Posterior cingulate gyrus (tissue), 11 donors: ENCODE data around the gene CCL17.
"Not testable (repeated sequence)": the region's sequence is repeated elsewhere in the genome, so short reads cannot be mapped to it uniquely, and the experiment has no call there.

Experiments used
- DNase-seq, 10 donors: peaks; one replicate each; pipeline versions ENCODE4 v3.0.0 to v3.0.0-alpha.2; 2020 to 2021; ENCODE audit warnings: mixed read lengths in 3 of 10
- intact Hi-C: fragments of 100-400 bp; cut with DNase I; formaldehyde crosslinking; loops from one replicate; pipeline ENCODE4 v1.15.1; 2023

CCL17 gene

DNA sequence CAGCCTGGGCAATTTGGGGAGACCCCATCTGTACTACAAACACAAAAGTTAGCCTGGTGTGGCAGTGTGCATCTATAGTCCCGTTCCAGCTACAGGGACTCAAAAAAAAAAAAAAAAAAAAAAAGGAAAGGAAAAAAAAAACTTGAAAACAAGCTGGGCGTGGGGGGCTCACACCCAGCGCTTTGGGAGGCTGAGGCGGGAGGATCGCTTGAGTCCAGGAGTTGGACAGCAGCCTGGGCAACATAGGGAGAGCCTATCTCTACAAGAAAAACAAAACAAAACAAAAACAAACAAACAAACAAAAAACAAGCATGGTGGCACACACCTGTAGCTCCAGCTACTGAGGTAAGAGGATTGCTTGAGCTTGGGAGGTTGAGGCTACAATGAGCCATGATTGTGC lies 12.9 kb upstream of the CCL17 start:
- intact Hi-C loops, result no loop called here
- peak in 2 of 10 donors; percentile 21 to 57 for DNase-seq

- intact Hi-C loops, result no loop called here
- DNase-seq, result peak in 2 of 10 donors; percentile 11 to 25
These were observed 11.9 kb upstream of the CCL17 start for GRCh38 chr16:57392694-57393093.

GRCh38 chr16:57394444-57394843 lies 10.1 kb upstream of the CCL17 start:
- intact Hi-C loops, result no loop called here
- peak in 2 of 10 donors; percentile 13 to 27 for DNase-seq

- DNase-seq, result peak in 1 of 10 donors; percentile 2
- intact Hi-C loops, result no loop called here
These were observed 9.5 kb upstream of the CCL17 start for GRCh38 chr16:57395026-57395425.

GRCh38 chr16:57396786-57397185 lies 7.8 kb upstream of the CCL17 start:
- intact Hi-C loops, result no loop called here
- DNase-seq, result peak in 1 of 10 donors; percentile 18

GRCh38 chr16:57397493-57397892 lies 7.1 kb upstream of the CCL17 start:
- DNase-seq, intact Hi-C loops: not testable (repeated sequence)

DNA sequence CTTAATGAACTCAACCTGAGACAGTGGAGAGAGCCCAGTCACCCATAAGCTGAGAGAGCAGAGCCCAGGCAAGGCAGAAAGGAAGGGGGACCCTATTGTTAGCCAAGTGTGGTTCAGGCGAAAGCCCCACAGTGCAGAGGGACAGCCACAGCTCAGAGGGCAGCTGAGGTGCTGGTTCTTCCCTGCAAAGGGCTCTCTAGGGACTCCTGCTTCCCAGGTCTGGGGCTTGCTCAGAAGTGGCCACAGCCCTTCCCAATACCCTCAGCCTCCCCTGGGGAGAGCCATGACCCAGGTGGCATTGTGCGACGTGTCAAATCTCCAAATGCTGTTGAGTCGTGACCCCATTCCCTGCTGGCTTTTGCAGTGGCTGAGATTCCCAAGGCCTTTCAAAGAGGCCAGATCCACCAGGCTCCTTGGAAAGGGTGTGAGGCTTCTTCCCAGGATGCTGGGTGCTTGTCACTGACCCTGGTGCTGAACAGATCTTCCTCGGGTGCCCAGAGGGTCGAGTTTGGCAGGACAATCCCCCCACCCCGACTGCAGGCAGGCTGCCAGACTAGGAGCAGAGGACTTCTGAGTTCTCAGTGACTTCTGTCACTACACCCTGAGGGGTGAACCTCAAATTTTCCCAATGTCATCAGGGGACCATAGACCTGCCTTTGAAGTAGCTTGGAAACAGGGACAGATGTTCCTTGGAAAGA lies 2.5 kb upstream of the CCL17 start:
- intact Hi-C loops, result no loop called here
- DNase-seq, result peak in 2 of 10 donors; percentile 61 to 71

DNA sequence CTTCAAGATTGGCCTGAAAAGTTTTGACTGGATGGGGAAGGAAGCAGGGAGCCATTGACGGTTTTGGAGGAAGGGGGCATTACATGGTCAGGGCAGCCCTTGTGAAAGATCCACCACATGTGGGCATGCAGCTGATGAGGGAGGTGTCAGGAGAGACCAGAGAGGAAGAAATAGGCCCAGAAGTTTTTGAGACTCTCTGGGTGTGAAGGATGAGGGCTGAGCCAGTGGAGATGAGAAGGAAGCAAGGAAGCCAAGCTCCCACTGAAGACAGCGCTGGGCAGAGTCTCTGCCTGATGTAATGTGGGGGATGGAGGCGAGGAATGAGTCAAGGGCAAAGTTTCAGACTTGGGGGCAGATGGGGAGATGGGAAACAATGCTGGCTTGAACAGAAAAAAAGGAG lies 530 bp downstream of the CCL17 start:
- intact Hi-C loops, result no loop called here
- peak in 1 of 10 donors; percentile 33 for DNase-seq

DNA sequence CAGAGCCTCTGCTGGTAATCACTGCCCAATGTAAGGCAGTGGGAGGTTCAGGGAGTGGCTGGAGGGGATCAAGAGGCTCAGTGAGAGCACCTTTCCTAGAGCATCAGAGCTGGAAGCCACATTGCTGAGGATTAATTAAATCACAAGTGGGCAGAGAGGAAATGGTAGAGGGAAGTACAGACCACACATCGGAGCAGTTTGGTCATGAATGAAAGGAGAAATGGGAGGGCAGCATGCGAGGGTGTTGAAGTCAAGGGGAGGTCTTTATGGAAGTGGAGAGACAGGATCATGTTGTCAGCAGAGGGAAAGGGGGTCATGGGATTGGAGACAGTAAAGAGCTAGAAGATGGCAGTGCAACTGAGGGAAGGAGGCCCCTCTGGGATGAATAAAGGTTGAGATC lies 2.3 kb downstream of the CCL17 start:
- intact Hi-C loops, result no loop called here
- DNase-seq, result no peak

- intact Hi-C loops, result no loop called here
- peak in 1 of 10 donors; percentile 1 for DNase-seq
These were observed 3.2 kb downstream of the CCL17 start for GRCh38 chr16:57407521-57408353.

- intact Hi-C loops, result no loop called here
- no peak for DNase-seq
These were observed 4.5 kb downstream of the CCL17 start for GRCh38 chr16:57409065-57409464.

DNA sequence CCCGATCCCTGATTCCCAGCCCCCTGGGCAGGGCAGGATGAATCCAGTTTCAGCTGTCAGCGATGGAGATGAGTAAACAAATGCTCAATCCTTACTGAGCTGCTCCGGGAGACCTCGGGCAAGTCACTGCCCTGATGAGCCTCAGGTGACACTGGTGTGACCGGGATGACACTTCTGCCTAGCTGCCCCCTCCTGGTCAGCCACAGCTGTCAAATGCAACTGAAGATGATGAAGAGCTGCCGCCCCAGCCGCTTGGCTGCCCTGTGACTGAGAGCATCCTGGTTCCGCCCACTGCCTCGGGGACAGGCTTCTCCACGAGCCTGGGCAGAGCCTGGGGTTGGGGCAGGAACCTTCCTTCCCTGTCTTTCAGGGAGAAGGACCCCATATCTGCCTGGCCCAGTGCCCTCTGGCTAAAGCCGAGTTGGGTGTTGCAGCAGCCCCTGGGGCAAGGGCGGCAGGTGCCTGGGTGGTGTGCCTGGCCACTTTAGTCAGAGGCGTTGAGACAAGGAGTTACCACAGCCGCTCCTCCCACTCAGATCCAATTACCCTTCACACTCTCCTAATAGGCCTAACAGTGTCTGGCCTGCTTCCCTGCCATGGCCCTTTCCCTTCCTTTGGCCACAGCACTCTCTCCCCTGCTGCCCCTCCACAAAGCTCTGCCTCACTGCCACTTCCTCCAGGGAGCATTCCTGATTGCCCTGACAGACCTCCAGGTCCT lies 5.5 kb downstream of the CCL17 start:
- DNase-seq, result no peak
- intact Hi-C loops, result loop anchor here (5.0 kb wide), 1 partner anchor 33 kb away; no protein-coding TSS in a partner anchor

DNA sequence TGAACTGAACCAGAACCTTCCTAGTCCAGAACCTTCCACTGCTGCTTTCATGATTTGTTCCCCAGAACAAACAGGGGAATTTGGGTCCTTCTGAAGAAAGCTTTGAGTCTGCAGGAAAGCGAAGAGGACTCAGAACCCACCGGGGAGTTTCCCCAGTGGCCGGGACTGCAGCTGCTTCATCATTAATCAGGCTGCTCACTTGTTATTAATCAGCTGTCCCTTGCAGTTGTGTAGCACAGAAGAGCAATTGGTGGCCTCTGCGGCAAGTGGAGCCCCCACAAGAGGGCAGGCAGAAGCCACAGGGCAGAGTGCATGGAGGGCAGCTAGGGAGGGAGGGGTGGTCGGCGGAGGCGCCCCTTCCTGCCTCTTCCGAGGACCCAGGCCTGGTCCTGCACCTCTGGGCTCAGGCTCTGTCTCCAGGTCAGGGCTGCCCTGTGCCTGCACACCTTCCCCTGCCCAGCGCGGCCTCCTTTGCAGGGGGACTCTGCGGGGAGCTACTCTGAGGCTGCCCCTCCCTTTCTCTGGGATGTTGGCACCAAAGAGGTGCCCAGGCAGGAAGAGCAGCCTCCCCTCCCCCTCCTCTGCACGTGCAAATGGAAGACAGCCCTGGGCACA lies 6.9 kb downstream of the CCL17 start:
- intact Hi-C loops, result loop anchor here (5.0 kb wide), 1 partner anchor 34 kb away; no protein-coding TSS in a partner anchor
- no peak for DNase-seq

DNA sequence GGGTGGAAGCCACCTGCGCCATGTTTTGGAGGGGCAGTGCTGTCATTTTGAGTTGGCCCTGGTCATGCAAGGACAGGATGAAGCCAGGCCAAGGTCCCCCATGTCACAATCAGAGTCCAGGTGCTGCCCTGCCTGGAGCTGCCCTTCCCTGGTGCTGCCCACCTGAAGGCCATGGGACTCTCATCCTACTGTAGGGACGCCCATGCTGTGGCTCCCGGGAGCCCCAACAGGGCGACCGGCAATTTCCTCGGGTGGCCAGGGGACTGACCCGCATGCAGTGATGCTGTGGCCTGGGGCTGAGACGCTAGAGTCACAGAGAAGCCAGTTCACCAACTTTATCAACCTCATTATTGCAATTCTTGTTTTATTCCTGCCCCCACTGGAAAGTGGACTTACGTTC lies 8.0 kb downstream of the CCL17 start:
- DNase-seq, result no peak

GRCh38 chr16:57413301-57413730 lies 8.7 kb downstream of the CCL17 start:
- DNase-seq, result no peak
- intact Hi-C loops, result loop anchor here (5.0 kb wide), 1 partner anchor 36 kb away; no protein-coding TSS in a partner anchor

More for the DNA sequence above, 8.0 kb downstream of the CCL17 start:
- intact Hi-C loops, result loop anchor here (5.0 kb wide), 1 partner anchor 35 kb away; no protein-coding TSS in a partner anchor

DNA sequence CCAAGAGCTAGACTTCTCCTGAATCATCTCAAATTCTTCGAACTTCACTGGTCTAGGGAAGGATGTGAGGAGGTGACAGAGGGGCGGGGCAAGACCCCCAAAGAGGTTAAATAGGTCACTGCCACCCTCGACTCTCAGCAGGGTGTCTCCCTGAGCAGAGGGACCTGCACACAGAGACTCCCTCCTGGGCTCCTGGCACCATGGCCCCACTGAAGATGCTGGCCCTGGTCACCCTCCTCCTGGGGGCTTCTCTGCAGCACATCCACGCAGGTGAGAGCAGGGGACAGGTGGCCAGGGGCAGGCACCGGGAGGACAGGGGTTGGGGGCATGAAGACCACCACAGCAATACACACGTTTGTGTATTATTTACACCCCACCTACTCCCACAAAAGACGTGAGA lies 9.2 kb downstream of the CCL17 start:
- no peak for DNase-seq
- intact Hi-C loops, result loop anchor here (5.0 kb wide), 1 partner anchor 36 kb away; no protein-coding TSS in a partner anchor

DNA sequence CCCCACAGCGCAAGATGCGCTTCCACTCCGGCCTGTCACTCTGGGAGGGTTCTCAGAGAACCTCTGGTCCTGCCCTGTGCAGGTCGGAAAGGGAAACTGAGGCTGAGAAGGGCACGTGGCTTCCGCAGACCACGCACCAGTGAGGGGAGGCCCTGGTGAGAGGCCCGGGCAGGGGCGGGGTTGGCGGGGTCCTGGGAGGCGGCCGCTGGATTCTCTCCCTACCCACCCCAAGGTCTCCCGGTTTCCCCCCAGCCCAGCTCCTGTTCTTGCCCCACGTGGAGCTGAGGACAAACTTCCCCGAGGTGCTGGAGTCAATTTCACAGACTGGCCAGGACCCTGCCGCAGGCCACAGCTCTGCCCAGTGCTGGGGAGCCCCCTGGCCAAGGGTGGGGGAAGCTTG lies 11.5 kb downstream of the CCL17 start:
- intact Hi-C loops, result loop anchor here (5.0 kb wide), 1 partner anchor 324 kb away; the partner anchor contains the start of gene CPNE2
- DNase-seq, result peak in 1 of 10 donors; percentile 70

- no peak for DNase-seq
- intact Hi-C loops, result loop anchor here (2.0 to 5.0 kb wide), 2 partner anchors 99 to 327 kb away; partner anchors contain the start of gene CPNE2
These were observed 14.9 kb downstream of the CCL17 start for GRCh38 chr16:57419506-57419905.

DNA sequence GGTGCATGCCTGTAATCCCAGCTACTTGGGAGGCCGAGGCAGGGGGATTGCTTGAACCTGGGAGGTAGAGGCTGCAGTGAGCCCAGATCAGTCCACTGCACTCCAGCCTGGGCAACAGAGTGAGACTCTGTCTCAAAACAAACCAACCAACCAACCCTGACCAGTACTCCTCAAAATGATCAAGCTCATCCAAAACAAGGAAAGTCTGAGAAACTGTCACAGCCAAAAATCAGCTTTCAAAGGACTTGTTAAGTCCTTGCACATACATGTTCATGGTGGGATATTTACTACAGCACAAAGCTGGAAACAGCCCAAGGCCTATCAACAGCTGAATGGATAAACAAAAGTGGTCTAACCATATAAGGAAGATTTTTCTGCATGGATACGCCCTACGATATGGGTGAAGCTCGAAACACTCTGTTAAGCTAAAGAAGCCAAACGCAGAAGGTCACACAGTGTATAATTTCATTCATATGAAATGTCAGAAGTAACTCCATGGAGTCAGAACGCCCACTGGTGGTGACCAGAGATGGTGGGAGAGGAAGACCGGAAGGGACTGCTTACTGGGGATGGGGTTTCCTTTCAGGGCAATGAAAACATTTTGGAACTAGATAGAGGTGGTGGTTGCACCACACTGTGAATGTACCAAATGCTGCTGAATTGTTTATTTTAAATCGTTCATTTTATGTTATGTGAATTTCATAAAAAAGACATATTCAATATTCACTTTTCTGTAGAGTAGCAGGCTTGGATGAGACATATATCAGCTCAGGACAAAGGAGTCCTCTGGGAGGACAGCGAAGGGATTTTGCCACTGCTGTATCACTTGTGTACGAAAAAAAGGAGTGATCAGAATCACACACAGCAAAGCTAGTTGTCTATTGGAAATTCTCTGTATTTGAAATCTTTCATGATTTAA lies 17.7 kb downstream of the CCL17 start:
- intact Hi-C loops, result no loop called here
- peak in 4 of 10 donors; percentile 26 to 75 (median 38) for DNase-seq
